GM19468 (cell line): ENCODE measurements around the gene RPS6KC1.
"Not testable (repeated sequence)": the region's sequence is repeated elsewhere in the genome, so short reads cannot be mapped to it uniquely, and the experiment has no call there.

ENCODE experiments used
- ATAC-seq: cut with Tn5 transposase; IDR thresholded peaks from one replicate; pipeline ENCODE4 v1.9.1; 2021; ENCODE audit warnings: mild to moderate bottlenecking, moderate library complexity, moderate number of reproducible peaks; ENCODE audit not compliant: unreplicated experiment; ENCODE audit errors: extremely low read depth

RPS6KC1 gene, protein sequence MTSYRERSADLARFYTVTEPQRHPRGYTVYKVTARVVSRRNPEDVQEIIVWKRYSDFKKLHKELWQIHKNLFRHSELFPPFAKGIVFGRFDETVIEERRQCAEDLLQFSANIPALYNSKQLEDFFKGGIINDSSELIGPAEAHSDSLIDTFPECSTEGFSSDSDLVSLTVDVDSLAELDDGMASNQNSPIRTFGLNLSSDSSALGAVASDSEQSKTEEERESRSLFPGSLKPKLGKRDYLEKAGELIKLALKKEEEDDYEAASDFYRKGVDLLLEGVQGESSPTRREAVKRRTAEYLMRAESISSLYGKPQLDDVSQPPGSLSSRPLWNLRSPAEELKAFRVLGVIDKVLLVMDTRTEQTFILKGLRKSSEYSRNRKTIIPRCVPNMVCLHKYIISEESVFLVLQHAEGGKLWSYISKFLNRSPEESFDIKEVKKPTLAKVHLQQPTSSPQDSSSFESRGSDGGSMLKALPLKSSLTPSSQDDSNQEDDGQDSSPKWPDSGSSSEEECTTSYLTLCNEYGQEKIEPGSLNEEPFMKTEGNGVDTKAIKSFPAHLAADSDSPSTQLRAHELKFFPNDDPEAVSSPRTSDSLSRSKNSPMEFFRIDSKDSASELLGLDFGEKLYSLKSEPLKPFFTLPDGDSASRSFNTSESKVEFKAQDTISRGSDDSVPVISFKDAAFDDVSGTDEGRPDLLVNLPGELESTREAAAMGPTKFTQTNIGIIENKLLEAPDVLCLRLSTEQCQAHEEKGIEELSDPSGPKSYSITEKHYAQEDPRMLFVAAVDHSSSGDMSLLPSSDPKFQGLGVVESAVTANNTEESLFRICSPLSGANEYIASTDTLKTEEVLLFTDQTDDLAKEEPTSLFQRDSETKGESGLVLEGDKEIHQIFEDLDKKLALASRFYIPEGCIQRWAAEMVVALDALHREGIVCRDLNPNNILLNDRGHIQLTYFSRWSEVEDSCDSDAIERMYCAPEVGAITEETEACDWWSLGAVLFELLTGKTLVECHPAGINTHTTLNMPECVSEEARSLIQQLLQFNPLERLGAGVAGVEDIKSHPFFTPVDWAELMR

DNA sequence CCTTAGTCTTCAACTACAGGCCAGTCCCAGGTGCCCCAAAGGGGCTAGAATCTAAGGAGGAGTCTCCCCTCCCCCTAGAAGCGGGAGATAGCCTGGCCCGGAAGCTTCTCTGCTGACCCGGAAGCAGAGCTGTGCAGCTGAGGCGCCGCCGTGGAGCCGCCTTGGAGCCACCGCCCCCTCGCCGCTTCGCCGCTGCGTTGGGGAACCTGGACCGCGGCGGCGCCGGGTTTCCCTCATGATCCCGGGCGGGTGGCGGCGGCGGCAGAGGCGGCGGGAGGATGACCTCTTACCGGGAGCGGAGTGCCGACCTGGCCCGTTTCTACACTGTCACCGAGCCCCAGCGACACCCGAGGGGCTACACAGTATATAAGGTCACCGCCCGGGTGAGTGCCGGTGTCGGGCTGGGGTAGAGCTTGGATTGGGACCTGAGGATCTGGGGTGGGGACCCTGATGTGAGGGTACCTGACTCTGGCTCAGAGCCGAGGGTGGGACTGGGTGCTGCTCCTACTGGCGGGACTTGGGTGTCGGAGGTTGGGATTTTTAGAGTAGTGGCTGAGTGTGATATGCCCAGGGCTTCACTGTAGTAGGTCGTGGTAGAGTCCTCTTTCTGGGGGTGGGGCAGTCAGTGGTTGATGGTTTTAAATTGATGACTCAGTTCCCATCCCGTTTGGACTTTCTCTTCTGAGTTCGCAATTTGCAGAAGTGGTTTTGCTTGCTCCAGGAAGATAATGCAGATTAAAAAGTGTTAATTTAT, at the start of gene RPS6KC1:
Gene RPS6KC1, plus strand, starts transcription at position 115 of the 754 bp plus-strand sequence. Its CDS starts 164 bp downstream, at position 279.
- ATAC-seq: peak; percentile 91

DNA sequence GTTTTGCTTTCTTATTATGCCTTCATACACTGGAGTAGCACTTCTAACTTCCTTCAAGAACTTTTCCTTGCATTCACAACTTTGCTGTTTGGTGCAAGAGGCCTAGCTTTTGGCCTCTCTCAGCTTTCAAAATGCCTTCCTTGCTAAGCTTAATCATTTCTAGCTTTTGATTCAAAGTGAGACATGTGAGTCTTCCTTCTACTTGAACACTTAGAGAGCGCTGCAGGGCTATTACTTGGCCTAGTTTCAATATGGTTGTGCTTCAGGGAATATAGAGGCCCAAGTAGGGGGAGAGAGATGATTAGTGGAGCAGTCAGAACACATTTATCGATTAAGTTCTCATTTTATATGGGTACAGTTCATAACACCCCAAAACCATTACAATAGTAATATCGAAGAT, 47.8 kb upstream of the RPS6KC1 start:
- ATAC-seq: no peak

DNA sequence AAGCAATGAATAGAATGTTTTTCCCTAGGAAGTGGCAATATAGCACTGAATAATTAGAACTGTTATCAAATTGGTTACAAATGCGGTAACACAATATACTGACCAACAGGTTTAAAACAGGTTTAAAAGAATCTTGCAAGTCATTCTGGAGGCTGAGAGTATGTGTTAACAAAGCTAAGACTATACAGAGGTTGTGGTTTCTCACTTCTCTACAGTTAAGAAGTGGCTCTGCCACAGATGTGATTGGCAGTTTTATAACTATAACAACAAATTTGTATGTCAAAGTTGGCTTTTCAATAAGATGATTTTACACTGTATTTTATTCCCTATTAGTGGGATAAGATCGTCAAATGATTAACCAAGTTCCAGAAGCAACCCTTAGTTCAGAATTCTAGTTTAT, 42.5 kb upstream of the RPS6KC1 start:
- ATAC-seq: peak; percentile 45

DNA sequence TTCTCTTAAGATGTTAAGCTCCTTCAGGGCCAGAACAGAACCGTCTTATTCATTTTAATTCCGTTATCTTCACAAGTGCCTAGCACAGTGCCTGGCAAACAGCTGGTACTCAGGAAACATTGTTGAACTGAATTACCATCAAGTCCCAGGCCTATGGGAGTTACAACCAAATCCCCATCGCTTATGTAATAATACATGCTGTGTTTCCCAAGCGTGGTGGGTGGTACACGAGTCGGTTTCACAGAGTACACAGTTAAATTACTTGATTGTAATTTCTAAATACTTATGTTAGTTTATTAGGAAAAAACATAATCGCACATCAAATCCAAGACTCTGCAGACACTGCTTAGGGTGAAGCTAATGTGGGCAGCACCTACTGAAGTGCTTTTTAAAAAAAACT, 36.4 kb upstream of the RPS6KC1 start:
- no peak for ATAC-seq

DNA sequence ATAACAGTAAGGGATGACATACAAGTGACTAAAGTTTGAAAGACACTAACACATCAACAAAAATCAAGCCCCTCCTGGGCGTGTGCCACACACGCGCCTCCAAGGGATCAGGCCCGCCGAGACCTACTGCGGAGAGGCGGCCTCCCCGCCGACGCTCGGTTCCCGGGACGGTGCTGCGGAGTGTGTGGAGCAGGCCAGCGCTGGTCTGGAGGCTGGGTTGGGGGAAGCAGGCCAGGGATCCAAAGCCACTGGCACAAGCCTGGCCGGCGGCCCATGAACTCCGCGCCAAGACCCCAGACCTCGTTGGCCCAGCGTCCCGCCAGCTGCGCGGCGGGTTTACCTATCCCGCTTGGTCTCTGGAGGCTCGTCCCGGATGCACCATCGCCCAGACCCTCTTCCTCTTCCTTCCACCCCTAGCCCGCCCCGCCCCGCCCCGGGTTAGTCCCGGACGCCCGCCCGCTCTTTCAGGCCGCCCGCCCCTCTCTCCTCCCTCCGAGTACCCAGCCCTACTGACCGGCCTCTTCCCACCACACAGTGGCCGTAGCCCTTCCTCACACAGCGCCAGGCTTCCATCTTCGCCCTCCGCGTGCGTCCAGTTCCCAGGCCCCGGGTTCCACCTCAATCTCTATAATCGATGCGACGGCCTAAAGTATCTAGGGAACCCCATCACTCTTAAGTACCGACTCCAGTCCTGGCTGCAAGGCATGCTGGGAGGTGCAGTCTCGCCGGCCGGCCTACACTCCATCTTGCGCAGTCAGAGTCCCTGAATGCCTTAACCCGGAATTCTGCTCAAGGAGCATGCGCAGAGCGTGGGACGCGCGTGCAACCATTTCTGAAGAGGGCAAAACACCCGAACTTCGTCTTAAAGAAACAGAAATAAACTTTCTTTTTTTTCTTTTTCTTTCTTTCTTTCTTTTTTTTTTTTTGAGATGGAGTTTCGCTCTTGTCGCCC, 35.7 kb upstream of the RPS6KC1 start, which contains the start of gene ANGEL2:
Gene ANGEL2, minus strand, starts transcription at position 769 of the 952 bp plus-strand sequence. Its CDS starts 196 bp downstream, at position 573.
- peak; percentile 62 for ATAC-seq

DNA sequence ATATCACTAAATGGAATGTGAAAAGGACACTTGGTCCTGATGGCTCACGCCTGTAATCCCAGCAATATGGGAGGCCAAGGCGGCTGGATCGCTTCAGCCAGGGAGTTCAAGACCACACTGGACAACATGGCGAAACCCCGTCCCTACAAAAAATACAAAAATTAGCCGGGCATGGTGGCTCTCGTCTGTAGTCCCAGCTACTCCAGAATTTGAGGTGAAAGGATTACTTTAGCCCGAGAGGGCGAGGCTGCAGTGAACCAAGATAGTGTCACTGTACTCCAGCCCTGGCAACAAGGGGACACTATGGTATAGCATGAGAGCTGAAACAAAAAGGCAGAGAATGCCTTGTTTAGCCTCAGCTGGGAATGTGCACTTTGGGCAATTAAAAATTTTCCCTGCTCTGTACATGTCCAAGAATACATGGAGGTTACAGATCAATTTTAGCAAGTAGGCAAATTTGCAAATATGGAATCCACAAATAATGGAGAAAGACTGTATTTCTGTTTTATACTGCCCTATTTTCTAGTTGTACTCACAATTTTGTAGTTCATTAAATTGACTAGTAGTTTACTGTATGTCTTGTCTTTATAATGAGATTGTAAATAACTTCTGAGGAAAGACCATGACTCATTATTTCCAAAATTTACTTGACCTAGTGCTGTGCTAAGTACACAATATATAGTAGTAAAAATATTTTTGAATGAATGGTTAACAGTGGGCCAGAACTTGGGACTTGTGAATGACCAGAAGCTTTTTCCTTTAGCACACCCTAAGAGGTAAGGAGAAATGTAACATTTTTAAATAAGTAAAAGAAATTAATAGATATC, 33.4 kb upstream of the RPS6KC1 start:
- ATAC-seq: no peak

DNA sequence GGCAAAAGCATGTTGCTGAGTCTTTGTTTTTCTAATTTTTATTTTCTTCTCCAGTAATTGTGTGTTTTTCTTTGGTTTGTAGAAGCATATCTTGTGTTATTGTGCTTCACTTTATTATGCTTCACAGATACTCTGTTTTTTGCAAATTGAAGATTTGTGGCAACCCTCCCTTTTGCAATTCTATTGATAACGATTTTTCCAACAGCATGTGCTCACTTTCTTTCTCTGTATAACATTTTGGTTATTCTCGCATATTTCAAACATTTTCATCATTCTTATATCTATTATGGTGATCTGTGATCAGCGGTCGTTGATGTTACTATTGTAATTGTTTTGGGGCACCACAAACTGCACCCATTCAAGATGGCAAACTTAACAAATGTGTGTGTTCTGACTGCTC, 31.6 kb upstream of the RPS6KC1 start:
- ATAC-seq: no peak

DNA sequence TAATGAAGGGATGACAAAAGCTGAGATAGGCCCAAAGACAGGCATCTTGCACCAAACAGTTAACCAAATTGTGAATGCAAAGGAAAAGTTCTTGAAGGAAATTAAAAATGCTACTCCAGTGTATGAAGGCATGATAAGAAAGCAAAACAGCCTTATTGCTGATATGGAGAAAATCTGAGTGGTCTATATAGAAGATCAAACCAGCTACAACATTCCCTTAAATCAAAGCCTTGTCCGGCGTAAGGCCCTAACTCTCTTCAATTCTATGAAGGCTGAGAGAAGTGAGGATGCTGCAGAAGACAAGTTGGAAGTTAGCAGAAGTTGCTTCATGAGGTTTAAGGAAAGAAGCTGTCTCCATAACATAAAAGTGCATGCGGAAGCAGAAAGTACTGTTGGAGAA, 31.0 kb upstream of the RPS6KC1 start:
- ATAC-seq: no peak

DNA sequence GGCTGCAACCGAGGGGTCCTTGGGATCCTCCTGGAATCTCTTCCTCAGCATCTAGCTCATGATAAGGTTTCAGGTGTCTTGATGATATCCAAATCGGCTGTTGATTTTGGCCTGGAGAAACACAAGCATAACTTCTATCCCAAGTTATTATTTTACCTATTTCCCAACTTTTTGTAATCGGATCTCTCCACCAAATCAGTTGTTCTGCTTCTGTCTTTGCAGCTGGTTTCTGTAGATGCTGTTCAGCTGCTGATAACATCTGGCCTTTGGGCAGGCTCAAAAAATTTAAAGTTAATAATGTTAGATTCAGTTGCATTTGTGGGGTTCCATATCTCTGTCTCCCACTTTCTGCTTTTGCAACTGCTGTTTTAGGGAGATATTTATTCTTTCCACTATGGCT, 24.0 kb upstream of the RPS6KC1 start:
- ATAC-seq: not testable (repeated sequence)

DNA sequence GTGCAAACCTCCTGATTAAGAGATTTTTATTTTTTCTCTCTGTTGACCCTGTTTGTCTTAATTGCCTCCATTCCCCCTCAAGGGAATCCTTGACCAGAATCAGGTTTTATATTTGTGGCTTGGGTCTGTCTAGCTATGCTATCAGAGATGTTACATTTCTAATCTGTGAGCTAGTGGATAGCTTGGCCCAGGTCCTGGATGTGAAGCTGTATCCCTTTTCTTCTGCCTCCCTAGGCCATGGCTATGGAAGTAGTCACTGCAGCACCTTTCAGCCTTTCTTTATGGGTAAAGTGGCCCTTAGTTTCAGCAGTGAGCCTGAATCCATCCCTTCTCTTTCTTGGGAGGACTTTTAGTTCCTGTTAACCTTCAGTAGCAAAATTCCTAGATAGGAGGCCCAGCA, 18.4 kb upstream of the RPS6KC1 start:
- ATAC-seq: no peak

DNA sequence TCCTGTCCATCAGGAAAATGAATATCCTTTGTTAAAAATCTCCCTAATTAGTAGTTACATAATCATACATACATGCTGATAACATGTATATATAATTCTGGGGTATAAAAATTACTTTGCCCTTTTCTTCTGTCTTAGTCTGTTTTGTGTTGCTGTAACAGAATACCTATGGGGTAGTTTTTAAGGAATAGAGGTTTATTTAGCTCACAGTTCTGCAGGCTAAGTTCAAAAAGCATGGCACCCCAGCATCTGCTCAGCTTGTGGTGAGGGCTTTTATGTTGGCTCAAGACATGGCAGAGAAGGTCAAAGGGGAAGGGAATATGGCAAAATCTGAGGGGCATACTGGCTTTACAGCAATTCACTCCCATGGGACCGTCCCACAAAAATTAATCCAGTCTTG, 16.3 kb upstream of the RPS6KC1 start:
- ATAC-seq: no peak

DNA sequence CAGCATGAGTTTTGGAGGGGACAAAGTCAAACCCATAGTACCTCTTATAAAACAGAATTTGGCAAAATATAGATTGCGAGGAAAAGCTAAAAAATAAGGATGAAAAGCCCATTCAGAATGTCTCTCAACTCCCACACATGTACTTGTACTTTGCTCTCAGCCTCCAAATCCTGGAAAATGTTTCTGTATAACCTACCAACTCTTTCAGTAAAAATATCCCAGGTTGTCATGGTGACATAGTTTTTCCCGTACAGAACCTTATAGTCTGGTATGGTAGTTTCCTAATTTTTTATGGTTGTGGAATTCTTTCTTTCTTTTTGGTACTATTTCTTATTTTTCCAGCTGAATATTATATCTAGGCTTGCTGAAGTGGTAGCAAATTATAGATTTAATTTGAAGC, 15.5 kb upstream of the RPS6KC1 start:
- no peak for ATAC-seq

DNA sequence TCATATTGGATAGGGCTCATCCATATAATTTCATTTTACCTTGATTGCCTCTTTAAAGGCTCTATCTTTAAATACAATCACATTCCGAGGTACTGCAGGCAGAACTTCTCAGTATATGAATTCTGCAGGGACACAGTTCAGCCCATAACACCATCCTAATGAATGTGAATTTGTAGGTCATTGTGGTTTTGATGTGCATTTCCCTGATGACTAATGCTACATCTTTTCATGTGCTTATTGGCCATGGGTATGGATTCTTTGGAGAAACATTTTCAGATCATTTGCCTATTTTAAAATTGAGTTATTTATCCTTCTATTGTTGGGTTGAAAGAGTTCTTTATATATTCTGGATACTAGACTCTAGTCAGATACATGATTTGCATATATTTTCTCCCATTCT, 9.6 kb upstream of the RPS6KC1 start:
- no peak for ATAC-seq

DNA sequence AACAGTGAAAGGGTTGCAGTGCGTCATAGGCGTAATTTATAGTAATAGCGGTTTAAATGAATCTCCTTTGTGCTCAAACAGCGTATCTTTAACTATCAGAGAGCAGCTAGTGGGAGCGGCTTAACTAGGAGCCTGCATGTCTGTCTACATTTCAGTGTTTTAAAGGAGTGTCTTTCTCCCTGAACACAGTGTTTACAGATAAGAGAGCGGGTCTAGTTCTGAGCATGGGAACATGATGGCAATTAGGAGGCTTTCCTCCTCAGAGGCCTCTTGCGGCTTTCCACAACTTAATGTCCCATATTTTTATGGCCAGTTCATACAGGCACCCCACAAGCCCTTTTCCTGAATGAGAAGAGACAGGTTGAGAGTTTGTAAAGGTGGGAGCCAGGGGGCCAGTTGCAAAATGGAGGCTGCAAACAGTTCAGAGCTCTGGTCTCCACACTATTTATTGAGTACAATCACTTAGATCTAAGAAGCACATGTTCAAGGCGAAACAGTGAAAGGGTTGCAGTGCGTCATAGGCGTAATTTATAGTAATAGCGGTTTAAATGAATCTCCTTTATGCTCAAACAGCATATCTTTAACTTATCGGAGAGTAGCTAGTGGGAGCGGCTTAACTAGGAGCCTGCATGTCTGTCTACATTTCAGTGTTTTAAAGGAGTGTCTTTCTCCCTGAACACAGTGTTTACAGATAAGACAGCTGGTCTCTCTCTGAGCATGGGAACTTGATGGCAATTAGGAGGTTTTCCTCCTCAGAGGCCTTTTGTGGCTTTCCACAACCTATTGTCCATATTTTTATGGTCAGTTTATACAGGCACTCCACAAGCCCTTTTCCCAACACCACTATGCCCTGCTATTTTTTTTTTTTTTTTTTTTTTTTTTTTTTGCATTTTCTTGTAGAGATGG, 5.5 kb upstream of the RPS6KC1 start:
- ATAC-seq: not testable (repeated sequence)

DNA sequence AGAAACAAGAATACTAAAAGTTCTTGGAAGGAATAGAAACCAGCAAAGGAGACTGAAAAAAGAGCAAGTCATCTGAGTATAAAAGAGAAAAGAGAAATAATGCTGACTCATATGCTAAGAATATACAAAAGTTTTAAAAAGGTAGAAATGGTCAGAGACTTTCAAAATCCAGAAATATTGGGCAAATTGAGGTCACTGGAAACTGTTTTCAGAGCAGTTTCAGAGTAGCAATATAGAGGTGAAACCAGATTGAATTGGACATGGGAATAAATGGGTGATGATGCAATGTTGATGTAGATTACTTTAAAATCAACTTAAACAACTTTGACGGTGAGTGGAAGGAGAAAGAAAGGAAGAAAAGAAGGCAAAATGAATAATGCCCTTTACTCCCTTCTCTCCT, 1.8 kb upstream of the RPS6KC1 start:
- ATAC-seq: no peak

DNA sequence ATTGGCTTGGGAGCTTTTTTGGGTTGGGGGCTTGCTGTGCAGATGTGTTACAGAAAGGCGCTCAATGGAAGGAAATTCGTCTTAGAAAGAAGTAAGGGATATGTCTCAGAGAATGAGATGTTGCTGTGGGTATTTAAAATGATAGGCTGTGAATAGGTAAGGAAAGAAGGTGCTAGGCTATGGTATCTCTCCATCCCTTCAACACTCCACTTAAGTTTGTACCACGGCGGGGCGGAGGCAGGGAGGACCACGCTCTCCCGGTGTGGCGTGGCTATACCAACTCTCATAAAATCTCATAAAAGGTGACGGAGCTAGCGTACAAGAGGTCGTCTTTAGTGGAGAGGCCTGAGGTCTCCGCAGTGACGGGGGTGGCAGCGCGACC, 305 bp upstream of the RPS6KC1 start:
- ATAC-seq: no peak

DNA sequence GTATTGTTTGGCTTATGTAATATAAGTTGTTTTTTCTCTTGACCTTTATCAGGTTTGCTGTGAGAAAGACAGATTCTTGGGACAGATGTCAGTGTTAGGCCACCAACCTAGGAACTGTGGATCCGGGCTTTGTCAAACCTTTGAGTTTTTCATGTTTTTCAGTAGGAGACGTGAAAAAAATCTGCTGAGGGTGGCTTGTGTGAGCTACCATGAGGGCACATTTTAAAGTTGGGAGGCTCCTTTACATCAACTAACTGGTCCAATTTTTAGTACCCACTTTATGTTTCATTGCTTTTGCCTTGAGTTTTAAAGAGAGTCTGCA, 801 bp downstream of the RPS6KC1 start:
- ATAC-seq: no peak
